Left cardiac atrium (tissue), 4 donors: ENCODE results near the gene SEC14L5. TPM values are rescaled to one million over a fixed set of nuclear protein-coding genes. Genes with fewer than 3 reads are reported as not detected.

Source experiments
- ATAC-seq, 2 donors: fragments of 200-7000 bp; cut with Tn5 transposase; one replicate each; pipeline ENCODE4 v1.9.1; 2020; ENCODE audit warnings: mild to moderate bottlenecking in 2 of 2, moderate library complexity in 2 of 2
- DNase-seq: peaks from one replicate; pipeline ENCODE4 v3.0.0-alpha.2; 2020
- intact Hi-C, 2 donors: fragments of 100-400 bp; cut with DNase I; formaldehyde crosslinking; loops; one replicate each; pipeline versions ENCODE4 v1.14.1 to v1.15.1; 2022 to 2023
- long read RNA-seq: library from polyadenylated mRNA; unstranded; transcript quantifications from one replicate; pipeline ENCODE4 v2.0.0, GENCODE V29; 2021
- total RNA-seq, 2 donors: library from RNA; stranded (reverse); fragmentation: NEBNext Ultra II Directional; extraction: Animal tissue kit (Norgen Biotek cat#: 25700); gene quantifications; one replicate each; pipeline ENCODE4 v1.2.1, GENCODE V29; 2021
- donor health status: DM: no; HTN: yes; CAD: no.
- donor health status: DM: no; HTN: yes; CAD: no; lungs with severe emphysema.
- donor health status: DM: yes; HTN: yes; CAD: no.
- donor health status: Dilated cardiomyopathy.

Gene SEC14L5
- total RNA-seq: 1 to 10 TPM in 1 of 2 donors, under 1 TPM in 1; 0.58 to 2.3 TPM
- long read RNA-seq, partial matches to known transcripts: 1 of 1 reads
- long read RNA-seq, other reads (novel, unspliced or antisense): 0 of 1 reads

GRCh38 chr16:4957720-4958509 lies at the start of gene SEC14L5:
Gene SEC14L5, plus strand, starts transcription at chr16:4958330. Its CDS starts 994 bp downstream, at chr16:4959324.
- peak; percentile 97 for ATAC-seq
- intact Hi-C loops: loop anchor here in 1 of 2 donors (2.0 to 10.0 kb wide), 3 partner anchors 103 to 603 kb away; partner anchors contain the start of gene PAM16
- peak; percentile 98 for DNase-seq

- no peak for DNase-seq
- intact Hi-C loops: no loop called here
- no peak for ATAC-seq
These were observed 49.2 kb upstream of the SEC14L5 start for GRCh38 chr16:4908854-4909401.

- ATAC-seq: no peak
- DNase-seq: no peak
- intact Hi-C loops: no loop called here
These were observed 48.3 kb upstream of the SEC14L5 start for GRCh38 chr16:4909825-4910224.

GRCh38 chr16:4910828-4911227 lies 47.3 kb upstream of the SEC14L5 start:
- intact Hi-C loops: no loop called here
- no peak for ATAC-seq

DNA sequence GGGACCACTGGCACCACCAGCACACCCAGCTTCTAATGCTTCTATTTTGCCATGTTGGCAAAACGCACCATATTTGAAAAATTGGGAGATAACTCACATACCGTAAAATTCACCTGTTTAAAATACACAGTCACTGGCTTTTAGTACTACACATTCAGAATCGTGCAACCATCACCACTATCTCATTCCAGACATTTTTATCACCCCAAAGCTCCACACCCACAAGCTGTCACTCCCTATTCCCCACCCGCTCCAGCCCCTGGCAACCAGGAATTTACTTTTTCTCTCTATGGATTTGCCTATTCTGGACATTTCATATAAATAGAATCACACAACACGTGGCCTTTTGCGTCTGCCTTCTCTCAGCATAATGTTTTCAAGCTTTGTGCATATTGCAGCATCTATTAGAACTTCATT lies 46.2 kb upstream of the SEC14L5 start:
- intact Hi-C loops: no loop called here
- ATAC-seq: peak in 1 of 2 donors; percentile 77
- no peak for DNase-seq

More at GRCh38 chr16:4910828-4911227, 47.3 kb upstream of the SEC14L5 start:
- DNase-seq: no peak

DNA sequence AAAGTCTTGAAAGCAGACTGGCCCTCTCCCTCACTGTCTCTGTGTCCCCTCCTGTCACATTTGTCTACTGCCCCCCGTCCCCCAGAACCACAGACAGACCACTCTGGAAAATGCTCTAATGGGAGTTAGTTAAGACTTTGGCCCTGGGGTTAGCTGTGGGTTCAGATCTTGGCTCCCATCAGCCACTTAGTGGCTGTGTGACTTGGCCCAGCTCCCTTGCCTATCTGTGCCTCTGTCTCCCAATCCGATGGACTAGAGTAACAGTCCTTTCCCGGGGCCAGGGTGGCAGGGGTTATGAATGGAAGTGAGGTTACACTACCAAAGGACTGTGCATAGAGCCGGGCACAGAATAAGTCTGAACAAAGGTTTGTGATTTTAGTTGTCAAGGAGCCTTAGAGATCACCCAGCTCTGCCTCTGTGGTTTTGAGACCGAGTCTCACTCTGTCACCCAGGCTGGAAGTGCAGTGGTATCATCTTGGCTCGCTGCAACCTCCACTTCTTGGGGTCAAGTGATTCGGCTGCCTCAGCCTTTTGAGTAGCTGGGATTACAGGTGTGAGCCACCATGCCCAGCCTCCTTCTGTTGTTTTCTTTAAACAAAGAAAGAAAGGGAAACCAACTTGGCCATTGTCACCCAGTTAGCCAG lies 44.9 kb upstream of the SEC14L5 start:
- DNase-seq: no peak
- intact Hi-C loops: no loop called here
- no peak for ATAC-seq

DNA sequence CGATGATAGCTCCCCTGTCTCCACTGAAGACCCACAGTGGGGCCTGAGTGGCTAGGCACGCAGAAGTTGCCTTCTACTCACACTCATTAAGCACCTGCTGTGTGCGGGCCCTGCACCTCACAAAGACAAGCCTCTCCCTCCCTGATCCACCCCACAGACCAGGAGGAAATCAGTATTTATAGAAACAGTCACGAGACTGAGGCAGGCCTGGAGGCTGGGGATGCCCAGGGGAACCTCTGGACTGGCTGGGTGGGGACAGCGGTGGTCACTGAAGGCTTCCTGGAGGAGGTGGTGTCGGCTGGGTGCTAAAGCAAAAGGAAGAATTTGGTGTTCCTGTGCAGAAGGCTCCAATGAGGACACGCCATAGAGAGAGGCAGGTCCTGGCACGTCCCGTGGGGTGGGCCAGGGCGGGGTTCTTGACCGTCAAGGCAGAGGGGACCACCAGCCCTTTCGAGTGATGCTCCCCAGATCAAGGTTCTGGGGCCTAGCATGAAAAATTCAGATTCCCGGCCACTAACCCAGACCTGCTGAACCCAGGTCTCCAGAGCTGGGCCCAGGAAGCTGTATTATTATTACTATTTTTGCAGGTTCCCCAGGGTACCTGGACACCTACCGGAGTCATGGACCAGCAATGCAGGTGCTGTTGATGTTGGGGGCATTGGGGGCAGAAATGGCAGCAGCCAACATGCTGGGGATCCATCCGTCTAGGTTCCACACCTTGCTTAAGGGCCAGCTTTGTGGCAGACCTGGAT lies 44.2 kb upstream of the SEC14L5 start:
- ATAC-seq (no peak), DNase-seq (no peak)
- intact Hi-C loops: no loop called here

DNA sequence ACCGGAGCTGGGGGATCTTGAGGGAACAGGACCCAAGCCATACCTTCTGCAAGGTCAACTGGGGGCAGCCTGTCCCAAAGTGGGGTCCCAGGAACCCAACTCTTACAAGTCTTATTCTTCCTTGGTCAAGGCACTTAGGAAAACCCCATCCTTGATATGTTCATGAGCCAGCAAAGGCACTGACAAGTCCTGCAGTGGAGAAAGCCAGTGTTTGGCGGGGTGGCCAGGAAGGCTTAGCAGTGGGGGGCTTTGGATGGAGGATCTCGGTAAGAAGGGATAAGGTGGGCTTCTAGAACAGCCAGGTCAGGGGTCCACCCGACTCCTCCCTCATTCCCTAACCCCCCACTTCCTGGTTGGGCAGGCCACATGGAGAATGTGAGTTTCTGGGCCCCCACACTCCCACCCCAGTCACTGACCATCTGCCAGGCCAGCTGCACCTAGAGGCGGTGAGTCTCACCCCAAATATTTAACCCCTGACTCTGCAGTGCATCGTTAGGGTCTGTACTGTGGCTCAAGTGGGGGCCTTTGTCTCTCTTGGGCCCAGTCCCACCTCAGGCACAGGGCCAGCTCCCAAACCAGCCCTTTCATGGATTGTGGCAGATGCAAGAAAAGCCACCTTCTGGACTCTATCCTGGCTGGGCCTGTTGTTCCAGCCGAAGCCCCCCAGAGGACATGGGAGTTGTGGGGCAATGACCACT lies 43.5 kb upstream of the SEC14L5 start:
- intact Hi-C loops: no loop called here
- no peak for DNase-seq
- ATAC-seq: no peak

DNA sequence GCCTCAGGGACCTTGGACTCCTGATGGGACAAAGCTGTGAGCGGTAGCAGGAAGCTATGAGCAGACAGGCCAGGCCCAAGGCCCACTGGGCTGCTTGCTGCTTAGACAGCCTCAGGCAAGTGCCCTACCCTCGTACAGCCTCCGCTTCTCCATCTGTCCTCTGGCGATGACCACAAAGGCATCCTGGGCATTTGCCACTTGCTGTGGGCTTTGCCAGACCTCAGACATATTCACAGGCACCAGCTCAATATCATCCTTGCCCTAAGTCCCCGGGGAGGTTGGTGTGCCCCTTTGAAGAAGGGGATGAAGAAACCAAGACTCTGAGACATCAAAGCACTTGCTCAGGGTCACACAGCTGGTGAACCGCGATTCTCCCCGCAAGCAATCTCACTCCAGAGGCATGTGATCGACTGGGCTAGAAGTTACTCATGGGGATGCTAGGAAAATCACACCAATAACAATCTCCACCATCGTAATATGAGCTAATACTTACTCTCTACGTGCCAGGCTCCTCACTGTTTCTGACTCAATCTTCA lies 42.8 kb upstream of the SEC14L5 start:
- intact Hi-C loops: no loop called here
- DNase-seq: no peak
- no peak for ATAC-seq

GRCh38 chr16:4917117-4917516 lies 41.0 kb upstream of the SEC14L5 start:
- no peak for DNase-seq
- intact Hi-C loops: no loop called here
- ATAC-seq: peak in 1 of 2 donors; percentile 40

GRCh38 chr16:4918781-4919251 lies 39.3 kb upstream of the SEC14L5 start:
- intact Hi-C loops: no loop called here
- DNase-seq: no peak
- ATAC-seq: no peak

GRCh38 chr16:4920826-4921225 lies 37.3 kb upstream of the SEC14L5 start:
- intact Hi-C loops: no loop called here
- no peak for ATAC-seq

GRCh38 chr16:4922721-4923342 lies 35.3 kb upstream of the SEC14L5 start:
- ATAC-seq (no peak), DNase-seq (no peak)
- intact Hi-C loops: no loop called here

More at GRCh38 chr16:4920826-4921225, 37.3 kb upstream of the SEC14L5 start:
- no peak for DNase-seq

DNA sequence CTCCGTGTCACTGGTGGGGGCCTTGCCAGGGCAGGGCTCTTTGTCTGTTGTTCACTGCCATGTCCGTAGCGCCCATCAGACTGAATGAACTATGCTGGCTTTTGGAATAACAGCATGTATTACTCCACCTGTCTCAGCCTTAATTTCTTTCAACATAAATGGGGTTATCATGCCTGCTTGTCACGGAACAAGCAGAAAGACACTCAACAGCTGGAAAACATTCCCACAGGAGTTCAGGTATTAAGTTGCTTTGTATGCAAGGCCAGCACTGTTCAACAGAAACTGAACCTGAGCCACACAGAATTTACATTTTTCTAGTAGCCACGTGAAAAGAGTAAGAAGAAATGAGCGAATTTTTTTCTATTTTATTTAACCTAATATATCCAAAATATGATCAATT lies 34.3 kb upstream of the SEC14L5 start:
- DNase-seq: no peak
- no peak for ATAC-seq
- intact Hi-C loops: no loop called here

- ATAC-seq: no peak
- no peak for DNase-seq
These were observed 33.4 kb upstream of the SEC14L5 start for GRCh38 chr16:4924593-4925292.

DNA sequence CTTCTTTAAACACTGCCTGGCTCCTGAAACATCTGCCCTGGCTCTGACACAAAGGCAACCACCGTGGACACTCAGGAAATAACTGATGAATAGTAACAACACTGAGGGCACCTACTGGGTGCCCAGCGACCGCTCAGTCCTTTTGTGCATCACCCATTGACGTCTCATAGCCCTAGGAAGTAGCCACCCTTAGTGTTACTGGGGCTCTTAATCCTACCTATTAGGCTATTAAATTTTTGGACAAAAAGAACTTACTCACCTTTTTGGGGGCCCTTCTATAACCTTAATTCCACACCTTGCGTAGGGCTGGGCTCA lies 32.9 kb upstream of the SEC14L5 start:
- ATAC-seq (no peak), DNase-seq (no peak)
- intact Hi-C loops: no loop called here

More at GRCh38 chr16:4924593-4925292, 33.4 kb upstream of the SEC14L5 start:
- intact Hi-C loops: no loop called here

DNA sequence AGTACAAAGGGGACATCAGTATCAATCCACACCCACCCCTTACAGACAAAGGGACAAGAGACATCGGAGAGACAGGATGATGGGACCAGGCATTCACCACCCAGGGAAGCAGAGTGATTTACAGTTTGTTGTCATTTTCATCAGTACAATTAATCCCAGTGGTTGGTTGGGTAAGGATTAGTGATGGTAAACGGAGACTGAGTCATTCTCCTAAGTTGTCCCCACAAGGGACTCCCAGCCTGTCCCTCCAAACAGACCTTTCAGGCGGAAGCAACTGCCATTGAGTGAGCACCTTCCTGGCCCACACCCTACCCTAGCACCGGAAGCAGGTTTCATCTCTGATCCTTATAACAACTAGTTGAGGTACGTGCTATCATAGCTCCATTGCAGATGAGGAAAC lies 32.3 kb upstream of the SEC14L5 start:
- intact Hi-C loops: no loop called here
- no peak for DNase-seq
- ATAC-seq: no peak

DNA sequence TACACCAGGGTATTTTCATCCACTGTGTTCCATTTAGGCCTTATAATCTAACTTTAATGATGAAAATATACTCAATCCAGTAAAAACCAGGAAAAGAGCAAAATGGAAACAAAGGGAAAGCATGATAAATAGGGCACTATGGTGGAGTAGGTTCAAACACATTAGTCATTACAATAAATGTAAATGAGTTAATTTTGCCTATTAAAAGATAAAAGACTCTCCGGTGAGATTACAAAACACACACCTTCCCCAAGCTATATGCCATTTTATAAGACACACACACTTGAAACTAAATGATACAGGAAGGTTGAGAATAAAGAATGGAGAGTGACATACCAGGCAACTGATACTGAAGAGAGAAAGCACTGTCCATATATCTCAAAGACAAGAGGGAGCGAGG lies 31.2 kb upstream of the SEC14L5 start:
- DNase-seq (no peak), ATAC-seq (no peak)
- intact Hi-C loops: no loop called here
